COLO668 (cell line): ENCODE data around the gene LDB2.

Experiments used
- DNase-seq: peaks from one replicate; lab custom pipeline; 2025; ENCODE audit not compliant: unreplicated experiment; lab: John Stamatoyannopoulos, UW

LDB2 gene

DNA sequence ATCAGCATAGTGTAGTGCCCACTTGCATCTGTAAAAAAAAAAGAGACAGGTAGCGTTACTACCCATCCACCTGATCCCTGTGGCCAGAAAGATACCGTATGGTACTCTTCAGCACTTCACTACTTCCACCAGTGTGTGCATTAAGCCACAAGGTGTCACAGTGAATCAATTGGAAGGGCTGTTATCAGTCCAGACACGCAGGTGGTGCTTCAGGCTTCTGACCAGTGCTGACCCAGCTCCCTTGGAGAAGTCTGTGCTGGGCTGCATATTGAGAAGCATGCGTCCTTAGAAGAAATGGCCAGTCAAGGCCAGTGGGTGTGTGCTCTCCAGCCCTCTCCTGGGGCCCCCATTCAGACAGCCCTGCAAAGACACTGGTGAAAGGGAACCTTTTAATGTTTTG, 10.6 kb downstream of the LDB2 start:
- no peak for DNase-seq

DNA sequence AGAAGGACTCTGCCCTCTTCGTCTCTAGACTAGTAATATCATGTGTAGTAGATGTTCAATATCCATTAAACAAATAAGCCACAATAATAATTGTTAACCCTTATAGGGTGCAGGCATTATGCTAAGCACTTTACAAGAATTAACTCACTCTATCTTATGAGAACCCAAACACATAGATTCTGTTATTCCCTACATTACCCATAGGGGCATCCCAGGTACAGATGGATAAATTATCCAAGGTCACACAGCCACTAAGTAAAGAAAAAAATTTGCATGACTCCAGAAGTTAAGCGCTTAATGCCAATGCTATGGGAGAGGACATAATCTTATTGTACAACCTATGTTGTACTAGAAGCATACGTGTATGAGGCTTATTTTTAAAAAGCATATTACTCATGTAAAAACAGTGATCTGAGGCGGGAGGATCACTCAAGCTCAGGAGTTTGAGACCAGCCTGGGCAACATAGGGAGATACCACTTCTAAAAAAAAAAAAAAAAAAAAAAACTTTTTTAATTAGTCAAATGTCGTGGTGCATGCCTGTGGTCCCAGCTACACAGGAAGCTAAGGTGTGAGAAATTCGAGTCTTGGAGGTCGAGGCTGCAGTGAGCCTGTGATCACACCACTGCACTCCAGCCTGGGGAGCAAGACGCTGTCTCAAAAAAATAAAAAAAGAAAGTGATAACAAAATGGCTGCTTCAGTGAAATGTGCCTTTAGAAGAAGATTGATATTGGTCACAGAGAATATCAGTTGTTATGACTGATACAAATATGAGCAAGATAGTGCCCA, 13.6 kb downstream of the LDB2 start:
- no peak for DNase-seq

DNA sequence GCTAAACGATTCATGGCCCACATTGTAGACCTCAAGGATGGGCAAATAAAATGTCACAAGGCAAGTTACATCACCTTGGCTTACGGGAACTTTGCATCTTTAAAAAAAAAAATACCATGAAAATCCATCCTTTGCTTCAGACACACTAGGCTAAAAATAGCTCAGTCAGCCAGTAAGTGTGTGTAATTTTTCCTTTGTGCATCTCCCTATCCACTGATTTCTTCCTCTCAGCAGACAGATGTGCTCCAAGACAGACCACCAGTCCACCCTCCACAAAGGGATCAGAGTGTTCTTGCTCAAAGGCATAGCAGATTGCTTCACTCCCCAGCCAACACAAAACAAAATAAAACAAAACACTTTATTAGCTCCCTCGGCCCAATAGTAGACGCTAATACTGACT, 14.6 kb downstream of the LDB2 start:
- DNase-seq = no peak

GRCh38 chr4:16881151-16881884, 17.1 kb downstream of the LDB2 start:
- DNase-seq = no peak

- no peak for DNase-seq
Observed at GRCh38 chr4:16875487-16875886, 23.0 kb downstream of the LDB2 start.

DNA sequence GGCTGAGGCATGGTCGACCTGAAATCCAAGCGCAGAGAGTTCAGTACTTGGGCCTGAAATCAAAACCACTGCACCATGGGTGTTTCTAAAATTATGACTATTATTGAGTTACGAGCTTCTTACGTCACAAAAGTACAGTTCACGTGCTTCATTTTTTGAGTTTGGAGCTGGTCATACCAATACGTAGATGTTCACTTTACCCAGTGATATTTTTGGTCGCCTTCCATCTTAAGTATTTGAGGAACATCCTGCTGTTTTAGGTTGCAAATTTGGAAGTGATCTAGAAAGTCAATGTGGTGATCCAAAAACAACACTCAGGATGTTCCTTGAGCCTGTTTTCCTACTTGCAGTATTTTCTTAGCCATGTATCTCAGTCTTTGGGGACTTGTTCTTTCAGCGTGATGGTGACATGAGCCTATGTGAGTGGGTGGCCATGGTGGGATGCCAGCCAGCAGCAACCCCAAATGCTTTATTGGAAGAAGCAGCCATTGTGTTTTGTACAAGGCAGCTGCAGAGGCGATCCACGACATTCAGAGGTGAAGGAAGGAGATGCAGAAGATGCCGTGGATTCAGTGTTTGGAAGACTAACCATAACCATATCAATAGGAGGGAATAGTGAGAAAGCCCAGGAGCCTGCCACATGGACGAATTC, 28.7 kb downstream of the LDB2 start:
- no peak for DNase-seq

GRCh38 chr4:16868674-16869073, 29.8 kb downstream of the LDB2 start:
- no peak for DNase-seq

DNA sequence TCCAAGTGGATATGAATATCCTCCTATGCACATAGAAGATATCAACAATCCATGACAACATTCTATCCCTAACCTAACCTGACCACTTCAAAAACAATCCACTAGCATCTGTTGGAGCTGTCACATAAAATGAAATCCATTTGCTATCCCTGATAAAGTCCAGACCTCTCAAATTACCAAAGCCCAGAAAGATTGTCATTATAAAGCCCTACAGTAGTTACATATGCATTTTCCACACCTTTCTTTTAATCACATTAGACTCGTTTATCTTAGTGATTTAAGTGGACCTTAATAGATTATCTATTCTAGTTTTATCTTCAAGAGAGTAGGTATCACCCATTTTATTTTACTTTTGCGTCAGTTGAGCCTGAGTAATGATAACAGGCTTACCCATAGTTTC, 30.6 kb downstream of the LDB2 start:
- no peak for DNase-seq

DNA sequence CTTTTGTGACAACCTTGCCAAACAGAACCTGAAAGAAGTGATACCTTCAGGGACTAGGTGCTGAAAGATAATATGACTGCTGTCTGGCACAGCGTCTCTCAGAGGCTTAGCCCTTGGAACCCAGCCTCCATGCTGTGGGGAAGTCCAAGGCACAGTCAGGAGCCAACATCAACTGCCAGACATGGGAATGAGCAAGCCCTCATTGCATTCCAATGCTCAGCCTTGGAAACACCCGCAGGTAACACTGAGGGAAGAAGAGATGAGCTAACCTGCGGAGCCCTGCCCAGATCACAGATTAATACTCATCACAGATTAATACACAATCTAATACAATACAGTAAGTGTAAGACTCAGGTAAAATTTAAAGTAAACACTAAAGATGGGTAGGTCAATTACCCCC, 31.5 kb downstream of the LDB2 start:
- DNase-seq = no peak

DNA sequence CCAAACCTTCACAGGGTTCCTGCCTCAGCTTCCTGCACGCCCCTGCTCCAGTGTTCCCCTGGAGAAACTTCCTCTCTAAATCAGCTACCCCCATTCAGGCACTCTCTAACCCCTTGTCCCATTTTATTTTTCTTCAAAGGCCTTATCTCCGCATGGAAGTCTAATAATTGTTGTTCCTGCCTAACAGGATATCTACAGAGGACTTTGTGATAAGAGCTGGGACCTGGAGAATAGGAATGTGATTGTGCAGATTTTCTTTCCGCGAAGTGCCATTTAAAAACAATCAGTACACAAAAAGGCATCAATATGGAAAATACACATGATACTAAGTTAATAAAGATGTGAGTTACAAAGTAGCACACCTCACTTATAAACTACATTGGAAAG, 32.6 kb downstream of the LDB2 start:
- no peak for DNase-seq

DNA sequence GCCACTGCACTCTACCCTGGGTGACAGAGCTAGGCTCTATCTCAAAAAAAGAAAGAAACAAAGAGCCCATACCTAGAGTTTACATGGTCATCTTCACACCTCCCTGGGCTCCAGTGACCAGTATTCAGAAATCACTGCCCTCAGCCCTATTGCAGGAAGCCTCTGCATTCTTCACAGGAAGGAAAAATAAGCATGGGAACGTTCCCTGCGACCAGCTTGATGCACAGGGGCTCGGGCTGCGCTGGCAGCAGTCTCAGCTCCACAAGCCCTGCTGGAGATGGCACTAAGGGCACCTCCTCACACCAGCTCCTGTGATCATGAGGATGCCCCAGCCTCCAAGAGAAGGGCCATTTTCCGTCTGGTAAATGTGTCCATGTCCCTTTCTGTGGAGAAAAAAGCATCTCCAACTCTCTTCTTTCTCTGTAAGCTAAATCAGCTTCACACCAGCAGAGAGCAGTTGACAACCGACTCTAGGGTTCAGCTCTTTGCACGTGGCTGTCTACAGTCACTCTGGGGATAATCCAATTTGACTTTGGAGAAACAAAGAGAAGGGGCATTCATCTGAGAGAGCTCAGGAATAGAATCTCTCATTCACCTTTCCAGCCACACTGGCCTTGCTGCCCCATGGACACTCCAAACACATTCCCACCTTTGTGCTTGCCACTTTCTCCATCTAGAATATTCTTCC, 33.1 kb downstream of the LDB2 start:
- DNase-seq = no peak

- DNase-seq = no peak
Observed at GRCh38 chr4:16864199-16864598, 34.2 kb downstream of the LDB2 start.

DNA sequence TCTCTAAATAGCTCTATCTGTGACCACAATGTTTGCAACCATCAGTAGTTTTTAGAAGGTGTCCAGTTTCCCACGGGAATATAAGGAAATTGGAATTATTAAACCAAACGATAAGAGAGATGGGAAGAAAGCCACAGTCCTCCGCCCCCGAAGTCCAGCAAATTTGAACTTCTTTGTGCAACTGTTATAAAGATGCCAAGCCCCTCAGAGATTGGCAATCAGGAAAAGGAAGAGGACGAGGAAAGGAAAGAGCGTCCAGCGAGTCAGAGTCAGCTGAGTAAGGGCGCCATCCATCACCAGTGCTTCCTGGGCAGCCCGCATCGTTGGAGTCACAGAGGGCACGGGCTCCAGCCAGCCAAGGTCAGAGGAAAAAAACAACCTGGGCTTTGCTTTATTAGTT, 35.7 kb downstream of the LDB2 start:
- DNase-seq = no peak

GRCh38 chr4:16860516-16860915, 37.9 kb downstream of the LDB2 start:
- no peak for DNase-seq

GRCh38 chr4:16859031-16859430, 39.4 kb downstream of the LDB2 start:
- no peak for DNase-seq

DNA sequence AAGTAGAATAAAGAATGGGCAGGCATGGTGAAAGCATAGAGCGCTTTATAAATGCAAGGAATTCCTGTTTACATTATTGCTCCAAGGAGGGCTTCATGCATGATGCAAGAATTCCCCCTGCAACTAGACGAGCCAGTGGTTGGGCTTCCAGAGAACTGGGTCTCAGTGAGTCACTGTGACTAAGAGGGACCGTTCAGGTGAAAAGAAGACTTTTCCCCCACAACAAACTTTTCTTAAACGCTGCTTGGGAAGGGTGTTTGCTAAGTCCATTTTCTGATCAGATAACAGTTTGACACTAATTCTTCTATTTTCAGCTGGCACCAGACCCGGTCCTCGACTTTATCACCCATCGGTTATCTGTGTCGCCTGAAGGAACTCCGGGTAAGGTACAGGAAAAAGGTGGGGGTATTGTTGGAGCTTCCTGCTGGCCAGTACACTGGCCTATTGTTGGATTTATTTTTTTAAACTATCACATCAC, 40.1 kb downstream of the LDB2 start:
- DNase-seq = no peak

DNA sequence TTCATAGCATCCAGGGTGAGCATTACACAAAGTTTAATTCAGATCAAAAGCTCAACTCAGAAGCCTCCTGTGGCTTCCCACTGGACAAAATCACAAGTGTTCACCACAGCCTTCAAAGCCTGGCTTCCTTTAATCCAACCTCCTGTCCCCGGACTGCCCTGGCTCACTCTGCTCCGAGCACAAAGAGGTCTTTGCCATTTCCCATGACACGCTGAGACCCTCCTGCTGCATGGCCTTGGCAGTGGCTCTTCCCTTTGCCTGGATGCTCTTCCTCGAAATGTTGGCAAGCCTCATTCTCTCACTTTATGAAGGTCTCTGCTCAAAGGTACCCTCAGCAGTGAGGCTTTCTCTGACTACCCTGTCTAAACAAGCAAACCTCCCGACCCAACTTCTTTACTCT, 41.0 kb downstream of the LDB2 start:
- no peak for DNase-seq

DNA sequence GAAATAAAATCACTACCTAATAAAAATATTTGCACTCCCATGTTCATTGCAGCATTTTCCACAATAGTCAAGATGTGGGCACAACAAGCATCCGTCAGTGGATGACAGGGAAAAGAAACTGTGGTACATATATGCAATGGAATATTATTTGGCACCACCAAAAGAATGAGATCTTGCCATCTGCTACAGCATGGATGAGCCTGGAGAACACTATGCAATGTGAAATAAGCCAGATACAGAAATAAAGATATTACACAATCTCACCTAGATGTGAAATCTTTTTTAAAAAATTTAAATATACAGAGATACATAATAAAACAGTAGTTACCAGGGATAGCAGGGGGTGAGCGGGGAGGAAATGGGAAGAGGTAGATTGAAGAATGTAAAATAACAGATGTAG, 44.8 kb downstream of the LDB2 start:
- no peak for DNase-seq

- DNase-seq = no peak
Observed at GRCh38 chr4:16852644-16853043, 45.8 kb downstream of the LDB2 start.

DNA sequence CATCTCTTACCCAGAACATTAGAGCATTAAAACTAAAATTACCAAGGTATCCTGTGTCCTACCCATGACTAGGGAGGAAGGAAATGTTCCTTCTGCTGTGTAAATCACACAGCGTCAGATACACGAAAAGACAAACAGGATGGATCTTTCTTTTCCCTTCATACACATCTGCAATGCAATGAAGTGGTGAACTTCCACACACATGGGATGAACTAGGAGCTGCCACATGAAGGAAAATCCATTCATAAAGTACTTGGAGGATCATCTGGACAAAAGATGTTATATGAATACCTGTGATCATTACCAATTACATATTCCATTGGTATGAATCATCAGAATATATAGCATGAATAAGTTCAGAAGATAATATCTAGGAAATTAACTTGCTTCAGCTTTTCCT, 46.2 kb downstream of the LDB2 start:
- no peak for DNase-seq

GRCh38 chr4:16846540-16847117, 51.8 kb downstream of the LDB2 start:
- no peak for DNase-seq
